ENCODE results near the gene HAPLN3.

Gene HAPLN3

GRCh38 chr15:88858934-88859333 is 36.4 kb downstream of the HAPLN3 start:
- no peak for DNase-seq

GRCh38 chr15:88852476-88852875 is 42.9 kb downstream of the HAPLN3 start:
- DNase-seq: no peak

- DNase-seq: no peak
These were observed 45.8 kb downstream of the HAPLN3 start for GRCh38 chr15:88849376-88850072.

GRCh38 chr15:88848203-88848602 is 47.1 kb downstream of the HAPLN3 start:
- DNase-seq: no peak

- no peak for DNase-seq
These were observed 48.2 kb downstream of the HAPLN3 start for GRCh38 chr15:88847144-88847543.

GRCh38 chr15:88845616-88846015 is 49.7 kb downstream of the HAPLN3 start:
- no peak for DNase-seq

GRCh38 chr15:88844749-88845386 is 50.5 kb downstream of the HAPLN3 start:
- no peak for DNase-seq

GRCh38 chr15:88843334-88843733 is 52.0 kb downstream of the HAPLN3 start:
- DNase-seq: no peak

- no peak for DNase-seq
These were observed 53.2 kb downstream of the HAPLN3 start for GRCh38 chr15:88842156-88842555.

- DNase-seq: no peak
These were observed 54.1 kb downstream of the HAPLN3 start for GRCh38 chr15:88841236-88841635.

GRCh38 chr15:88839961-88840360 is 55.4 kb downstream of the HAPLN3 start:
- no peak for DNase-seq

- no peak for DNase-seq
These were observed 56.2 kb downstream of the HAPLN3 start for GRCh38 chr15:88839146-88839545.

GRCh38 chr15:88838667-88839066 is 56.7 kb downstream of the HAPLN3 start:
- DNase-seq: no peak

GRCh38 chr15:88835646-88836045 is 59.7 kb downstream of the HAPLN3 start:
- no peak for DNase-seq

- no peak for DNase-seq
These were observed 60.2 kb downstream of the HAPLN3 start for GRCh38 chr15:88835119-88835518.

GRCh38 chr15:88834211-88834812 is 61.0 kb downstream of the HAPLN3 start:
- DNase-seq: peak; percentile 55

GRCh38 chr15:88833731-88834100 is 61.6 kb downstream of the HAPLN3 start:
- DNase-seq: no peak

- no peak for DNase-seq
These were observed 62.3 kb downstream of the HAPLN3 start for GRCh38 chr15:88832820-88833730.

- no peak for DNase-seq
These were observed 65.3 kb downstream of the HAPLN3 start for GRCh38 chr15:88830016-88830415.

- DNase-seq: no peak
These were observed 66.6 kb downstream of the HAPLN3 start for GRCh38 chr15:88828791-88829190.
